ENCODE results near the gene ATP8A2. TPM values are rescaled to one million over a fixed set of nuclear protein-coding genes. Genes with fewer than 3 reads are reported as not detected.

ATP8A2 gene
- total RNA-seq, 1 experiment from 2014 or later: 0.26 TPM

DNA sequence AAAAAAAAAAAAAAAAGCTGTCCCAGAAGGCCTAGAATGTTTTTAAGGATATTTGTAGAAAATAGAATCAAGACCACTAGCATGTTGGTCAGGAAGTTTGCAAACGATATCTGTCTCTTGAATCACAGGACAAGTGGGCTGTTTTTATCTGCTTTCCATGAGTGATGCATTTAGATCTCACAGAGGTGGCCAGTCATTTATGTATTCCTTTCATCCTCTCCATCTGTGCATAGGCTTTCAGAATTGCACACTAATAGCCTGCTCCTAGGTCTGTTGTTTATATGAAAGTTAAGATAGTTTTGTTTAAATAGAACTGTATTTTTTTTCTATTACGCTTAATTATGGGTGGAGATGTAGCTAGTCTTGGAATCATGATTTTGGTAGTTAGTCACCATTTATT is 390.5 kb downstream of the ATP8A2 start:
- no peaks in the 10 kb centered on the region for H3K9me3 Mint-ChIP-seq (ENCODE audit: unreplicated experiment)
- no peaks in the 10 kb centered on the region for H3K4me1 Mint-ChIP-seq (ENCODE audit: insufficient read depth, unreplicated experiment)
- TF ChIP-seq, protein P1, sequence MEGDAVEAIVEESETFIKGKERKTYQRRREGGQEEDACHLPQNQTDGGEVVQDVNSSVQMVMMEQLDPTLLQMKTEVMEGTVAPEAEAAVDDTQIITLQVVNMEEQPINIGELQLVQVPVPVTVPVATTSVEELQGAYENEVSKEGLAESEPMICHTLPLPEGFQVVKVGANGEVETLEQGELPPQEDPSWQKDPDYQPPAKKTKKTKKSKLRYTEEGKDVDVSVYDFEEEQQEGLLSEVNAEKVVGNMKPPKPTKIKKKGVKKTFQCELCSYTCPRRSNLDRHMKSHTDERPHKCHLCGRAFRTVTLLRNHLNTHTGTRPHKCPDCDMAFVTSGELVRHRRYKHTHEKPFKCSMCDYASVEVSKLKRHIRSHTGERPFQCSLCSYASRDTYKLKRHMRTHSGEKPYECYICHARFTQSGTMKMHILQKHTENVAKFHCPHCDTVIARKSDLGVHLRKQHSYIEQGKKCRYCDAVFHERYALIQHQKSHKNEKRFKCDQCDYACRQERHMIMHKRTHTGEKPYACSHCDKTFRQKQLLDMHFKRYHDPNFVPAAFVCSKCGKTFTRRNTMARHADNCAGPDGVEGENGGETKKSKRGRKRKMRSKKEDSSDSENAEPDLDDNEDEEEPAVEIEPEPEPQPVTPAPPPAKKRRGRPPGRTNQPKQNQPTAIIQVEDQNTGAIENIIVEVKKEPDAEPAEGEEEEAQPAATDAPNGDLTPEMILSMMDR (IDR thresholded peaks at IDR 0.05; ENCODE audit: unreplicated experiment): no peak
- no peaks in the 10 kb centered on the region for H3K36me3 Mint-ChIP-seq (ENCODE audit: insufficient read depth, unreplicated experiment)
- ChIA-PET POLR2A (interaction anchor here (1.7 kb wide), 1 partner anchor 9 kb away, joined by 4 read pairs; no protein-coding TSS in a partner anchor), CTCF (no interaction called here)
- no peak overlapping the region for H3K4me3 Mint-ChIP-seq (ENCODE audit: unreplicated experiment)
- no peak for DNase-seq (ENCODE audit: unreplicated experiment)
- H3K27ac Mint-ChIP-seq (ENCODE audit: low read depth, unreplicated experiment): no peak overlapping the region
- no TSS peak for BruUV-seq (replicated peaks)
- H3K27me3 Mint-ChIP-seq (ENCODE audit: insufficient read depth, unreplicated experiment): no peaks in the 10 kb centered on the region
- intact Hi-C loops (cut with micrococcal nuclease): no loop called here

DNA sequence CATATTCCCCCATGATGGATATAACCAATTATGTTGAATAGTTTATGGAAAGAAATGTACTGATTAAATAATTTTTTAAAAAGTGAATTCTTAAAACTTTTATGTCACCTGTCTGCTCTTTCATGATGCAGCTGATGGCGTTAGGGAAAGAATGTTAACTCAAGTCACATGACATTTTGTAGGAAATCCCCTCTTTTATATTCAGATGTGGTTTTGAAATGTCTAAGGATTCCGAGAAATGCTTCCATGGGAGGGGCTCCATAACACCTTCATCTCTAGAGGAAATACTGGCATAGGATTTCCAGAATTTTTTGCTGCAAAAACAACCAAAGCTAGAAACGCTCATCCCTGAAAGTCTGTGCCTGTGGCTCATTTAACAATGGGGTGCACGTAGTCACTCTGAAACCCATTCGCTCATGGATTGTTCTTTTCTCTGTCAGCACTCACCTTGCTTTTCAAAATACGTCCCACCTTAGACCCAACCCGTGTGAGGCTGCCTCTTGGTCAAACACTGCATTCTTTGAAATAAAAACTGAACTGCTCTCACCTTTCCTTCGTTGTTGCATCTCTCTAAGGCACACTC is 391.1 kb downstream of the ATP8A2 start:
- ChIA-PET CTCF (no interaction called here), POLR2A (interaction anchor here (1.7 kb wide), 1 partner anchor 10 kb away, joined by 4 read pairs; no protein-coding TSS in a partner anchor)
- intact Hi-C loops (cut with micrococcal nuclease): no loop called here
- no peak for DNase-seq (ENCODE audit: unreplicated experiment)
- H3K27me3 Mint-ChIP-seq (ENCODE audit: insufficient read depth, unreplicated experiment): no peaks in the 10 kb centered on the region
- H3K4me1 Mint-ChIP-seq (ENCODE audit: insufficient read depth, unreplicated experiment): no peaks in the 10 kb centered on the region
- no peaks in the 10 kb centered on the region for H3K36me3 Mint-ChIP-seq (ENCODE audit: insufficient read depth, unreplicated experiment)
- no peaks in the 10 kb centered on the region for H3K9me3 Mint-ChIP-seq (ENCODE audit: unreplicated experiment)
- no peak overlapping the region for H3K4me3 Mint-ChIP-seq (ENCODE audit: unreplicated experiment)
- H3K27ac Mint-ChIP-seq (ENCODE audit: low read depth, unreplicated experiment): no peak overlapping the region
- no TSS peak for BruUV-seq (replicated peaks)
- TF ChIP-seq, protein P1 (IDR thresholded peaks at IDR 0.05; ENCODE audit: unreplicated experiment): no peak

DNA sequence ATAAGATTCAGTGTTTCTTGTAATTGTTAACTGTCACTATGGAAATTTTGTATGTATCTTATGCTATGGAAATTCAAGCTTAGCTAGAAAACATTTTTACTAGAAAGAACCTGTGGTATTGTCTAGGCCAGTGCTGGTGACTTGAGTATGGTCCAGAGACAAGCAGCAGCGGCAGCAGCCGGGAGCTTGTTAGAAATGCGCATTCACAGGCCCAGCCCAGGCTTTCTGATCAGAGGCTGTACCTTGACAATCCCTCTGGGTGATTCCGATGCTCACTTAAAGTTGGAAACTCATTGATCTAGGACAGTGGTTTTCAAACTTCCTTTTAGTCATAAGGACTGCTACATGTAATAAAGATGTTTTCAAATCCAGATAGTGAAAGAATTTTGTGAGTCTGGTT is 392.6 kb downstream of the ATP8A2 start:
- no peak for DNase-seq (ENCODE audit: unreplicated experiment)
- TF ChIP-seq, protein P1 (IDR thresholded peaks at IDR 0.05; ENCODE audit: unreplicated experiment): no peak
- ChIA-PET POLR2A (interaction anchor here (0.6 kb wide), 1 partner anchor 66 kb away, joined by 3 read pairs; no protein-coding TSS in a partner anchor), CTCF (no interaction called here)
- BruUV-seq (replicated peaks): no TSS peak
- H3K4me1 Mint-ChIP-seq (ENCODE audit: insufficient read depth, unreplicated experiment): no peaks in the 10 kb centered on the region
- no peaks in the 10 kb centered on the region for H3K36me3 Mint-ChIP-seq (ENCODE audit: insufficient read depth, unreplicated experiment)
- no peak overlapping the region for H3K27ac Mint-ChIP-seq (ENCODE audit: low read depth, unreplicated experiment)
- no peak overlapping the region for H3K4me3 Mint-ChIP-seq (ENCODE audit: unreplicated experiment)
- intact Hi-C loops (cut with micrococcal nuclease): no loop called here
- no peaks in the 10 kb centered on the region for H3K27me3 Mint-ChIP-seq (ENCODE audit: insufficient read depth, unreplicated experiment)
- no peaks in the 10 kb centered on the region for H3K9me3 Mint-ChIP-seq (ENCODE audit: unreplicated experiment)

DNA sequence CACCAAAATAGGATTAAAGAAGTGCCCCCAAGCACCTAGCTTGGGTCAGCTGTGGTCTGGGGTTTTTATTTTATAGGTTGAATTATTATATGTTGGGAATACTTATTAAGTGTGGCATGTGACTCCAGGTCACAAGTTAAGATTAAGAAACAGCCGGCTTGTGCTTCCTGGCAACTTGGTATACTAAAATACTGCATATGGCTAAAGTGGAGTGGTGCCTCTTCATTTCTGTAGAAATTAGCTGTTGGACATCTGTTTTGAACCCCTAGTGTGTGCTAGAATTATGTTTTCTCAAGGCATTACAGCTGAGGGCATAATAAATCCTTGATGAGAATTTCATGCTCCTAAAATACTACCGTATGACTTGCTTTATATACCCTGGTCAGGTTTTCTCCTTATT is 393.5 kb downstream of the ATP8A2 start:
- Mint-ChIP-seq H3K4me1 (ENCODE audit: insufficient read depth, unreplicated experiment) (no peaks in the 10 kb centered on the region), H3K4me3 (ENCODE audit: unreplicated experiment) (no peak overlapping the region), H3K9me3 (ENCODE audit: unreplicated experiment) (no peaks in the 10 kb centered on the region), H3K27ac (ENCODE audit: low read depth, unreplicated experiment) (no peak overlapping the region), H3K27me3 (ENCODE audit: insufficient read depth, unreplicated experiment) (no peaks in the 10 kb centered on the region), H3K36me3 (ENCODE audit: insufficient read depth, unreplicated experiment) (no peaks in the 10 kb centered on the region)
- ChIA-PET POLR2A (no interaction called here), CTCF (interaction anchor here (0.6 kb wide), 1 partner anchor 25 kb away, joined by 3 read pairs; no protein-coding TSS in a partner anchor)
- BruUV-seq (replicated peaks): no TSS peak
- intact Hi-C loops (cut with micrococcal nuclease): no loop called here
- DNase-seq (ENCODE audit: unreplicated experiment): no peak
- TF ChIP-seq, protein P1 (IDR thresholded peaks at IDR 0.05; ENCODE audit: unreplicated experiment): no peak

Measured in MCF 10A (cell line).